Activated CD4-positive, alpha-beta T cell treated with anti-CD3 and anti-CD28 coated beads for 1 hour (primary cell): ENCODE results near the gene WNT3.
"Not testable (repeated sequence)": the region's sequence is repeated elsewhere in the genome, so short reads cannot be mapped to it uniquely, and the experiment has no call there.

Experiments used
- DNase-seq: peaks from one replicate; pipeline ENCODE4 v3.0.0-alpha.2; 2020

WNT3 gene

DNA sequence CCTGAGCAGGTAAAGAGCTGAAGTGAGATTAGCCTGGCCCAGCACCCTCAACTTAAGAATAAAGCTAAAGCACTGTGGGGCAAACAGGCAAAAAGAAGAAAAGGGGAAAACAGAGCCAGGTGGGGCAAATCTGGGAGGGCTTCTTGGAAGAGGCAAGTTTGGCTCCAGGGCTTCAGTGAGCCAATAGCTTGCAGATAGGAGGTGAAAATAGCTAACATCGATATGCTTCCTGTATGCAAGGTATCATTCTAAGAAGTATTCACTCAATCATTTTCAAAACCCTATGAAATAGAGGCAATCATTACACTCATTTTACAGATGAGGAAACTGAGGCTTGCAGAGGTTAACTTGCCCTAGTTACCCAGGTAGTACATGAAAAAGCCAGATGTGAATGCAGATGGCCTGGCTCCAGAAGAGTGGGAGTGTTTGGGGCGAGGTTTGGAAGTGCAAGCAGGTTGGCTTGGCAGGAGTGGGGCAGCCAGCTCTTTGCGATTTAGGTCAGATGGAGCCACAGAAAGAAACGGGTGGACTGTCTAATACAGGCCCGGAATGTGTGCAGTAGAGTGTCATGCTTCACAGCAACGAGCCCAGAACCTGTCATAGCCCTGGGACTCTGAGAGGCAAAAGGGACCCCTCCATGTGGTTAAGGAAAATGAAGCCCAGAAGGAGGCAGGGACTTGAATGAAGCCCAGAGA is 5.7 kb downstream of the WNT3 start:
- no peak for DNase-seq

GRCh38 chr17:46811978-46812583 is 6.4 kb downstream of the WNT3 start:
- no peak for DNase-seq

DNA sequence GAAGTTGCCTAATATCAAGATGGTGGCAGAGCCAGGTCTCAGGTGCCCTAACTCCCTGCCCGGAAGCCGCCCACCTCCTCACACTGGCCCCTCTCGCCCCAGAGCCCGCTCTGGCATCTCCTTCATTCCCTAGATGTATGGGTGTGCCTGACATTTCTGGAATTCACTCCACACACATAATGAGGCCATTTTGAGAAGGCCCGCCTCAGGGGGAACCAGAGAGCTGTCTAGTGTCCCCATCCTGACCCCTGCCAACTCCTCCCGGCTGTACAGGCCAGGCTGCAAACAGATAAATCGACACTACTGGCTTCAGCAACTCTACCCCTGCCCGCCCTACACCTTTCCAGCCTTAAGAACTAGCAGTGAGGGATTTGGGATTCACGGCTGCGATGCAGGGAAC is 7.7 kb downstream of the WNT3 start:
- DNase-seq: no peak

DNA sequence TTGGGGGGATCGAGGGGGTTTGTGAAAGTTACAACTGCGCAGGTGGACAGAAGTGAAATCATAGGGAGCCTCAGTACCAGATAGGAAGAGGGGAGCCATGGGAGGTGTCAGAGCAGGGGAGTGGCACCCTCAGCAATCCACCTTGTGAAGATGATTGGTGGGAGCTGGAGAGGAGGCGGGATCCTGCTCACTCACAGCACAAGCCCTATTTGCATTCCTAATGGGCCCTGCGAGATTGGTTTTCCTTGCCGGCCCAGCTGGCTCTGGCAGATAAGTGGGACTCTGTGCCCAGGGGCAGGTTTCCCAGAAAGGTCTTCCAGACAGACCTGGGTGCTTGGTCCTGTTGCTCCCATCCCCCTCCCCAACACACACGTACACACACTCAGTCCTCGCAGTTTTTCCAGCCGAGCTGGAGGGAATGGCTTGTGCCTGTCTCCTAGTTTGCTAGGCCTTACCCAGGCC is 9.4 kb downstream of the WNT3 start:
- no peak for DNase-seq

GRCh38 chr17:46805771-46806170 is 12.7 kb downstream of the WNT3 start:
- DNase-seq: no peak

DNA sequence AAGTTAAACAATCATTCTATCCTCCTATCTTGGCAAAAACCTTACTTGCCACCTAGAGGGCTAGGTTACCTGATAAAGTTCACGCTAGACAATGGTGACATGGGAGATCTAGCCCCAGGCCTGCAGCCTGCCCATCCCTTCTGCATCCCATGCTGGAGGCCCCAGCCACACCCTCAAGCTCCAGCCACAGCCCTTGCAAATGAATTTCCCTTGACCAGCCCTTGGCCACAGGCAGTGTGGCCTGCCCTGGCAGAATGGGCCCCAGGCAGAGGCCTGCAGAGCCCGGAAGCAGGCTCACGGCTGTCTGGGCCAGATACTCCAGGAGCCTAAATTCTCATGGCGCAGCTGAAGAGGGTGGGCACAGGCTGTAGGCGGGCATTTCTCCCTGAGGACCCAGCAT is 14.9 kb downstream of the WNT3 start:
- DNase-seq: no peak

GRCh38 chr17:46802800-46803199 is 15.7 kb downstream of the WNT3 start:
- no peak for DNase-seq

GRCh38 chr17:46800573-46800972 is 17.9 kb downstream of the WNT3 start:
- DNase-seq: no peak

GRCh38 chr17:46796956-46797530 is 21.4 kb downstream of the WNT3 start:
- no peak for DNase-seq

- no peak for DNase-seq
Observed at GRCh38 chr17:46796524-46796923, 22.0 kb downstream of the WNT3 start.

GRCh38 chr17:46796084-46796483 is 22.4 kb downstream of the WNT3 start:
- DNase-seq: no peak

DNA sequence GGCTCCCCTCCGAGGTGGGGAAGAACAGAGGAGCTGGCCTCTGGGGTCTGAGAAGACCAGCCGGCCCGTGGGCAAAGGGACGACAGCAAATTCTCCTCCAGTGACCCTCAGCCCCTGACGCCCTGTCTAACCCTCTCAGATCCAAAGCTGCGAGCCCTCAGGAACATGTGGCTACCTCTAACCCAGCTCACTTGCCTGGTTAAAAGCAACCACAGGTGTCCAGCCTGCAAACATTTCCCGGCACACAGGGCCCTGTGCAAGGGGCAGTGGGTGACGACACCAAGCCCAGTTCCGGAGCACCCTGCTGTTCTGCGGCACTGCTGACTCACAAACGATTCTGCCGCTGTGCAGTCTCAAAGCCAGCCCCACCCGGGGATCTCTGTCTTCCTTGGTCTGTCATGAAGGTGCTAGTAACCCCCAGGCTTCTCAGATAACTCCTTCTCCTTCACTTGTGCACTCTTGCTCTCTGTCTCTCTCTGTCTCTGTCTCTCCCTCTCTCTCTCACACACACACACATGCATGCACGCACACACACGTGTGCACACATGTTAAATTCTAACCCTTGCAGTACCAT is 23.0 kb downstream of the WNT3 start:
- no peak for DNase-seq

GRCh38 chr17:46794318-46794717 is 24.2 kb downstream of the WNT3 start:
- no peak for DNase-seq

GRCh38 chr17:46793541-46793940 is 25.0 kb downstream of the WNT3 start:
- no peak for DNase-seq

DNA sequence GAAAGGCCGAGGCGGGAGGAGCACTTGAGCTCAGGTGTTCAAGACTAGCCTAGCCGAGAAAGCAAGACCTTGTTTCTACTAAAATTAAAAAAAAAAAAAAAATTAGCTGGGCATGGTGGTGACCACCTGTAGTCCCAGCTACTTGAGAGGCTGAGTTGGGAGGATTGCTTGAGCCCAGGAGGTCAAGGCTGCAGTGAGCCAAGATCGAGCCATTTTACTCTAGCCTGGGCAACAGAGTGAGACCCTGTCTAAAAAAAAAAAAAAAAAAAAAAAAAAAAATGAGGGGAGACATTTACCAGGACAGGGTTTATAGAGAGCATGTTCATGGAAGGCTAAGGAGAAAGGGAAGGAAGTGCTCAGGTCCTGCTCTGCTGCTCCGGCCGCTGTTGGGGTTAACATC is 25.5 kb downstream of the WNT3 start:
- not testable (repeated sequence) for DNase-seq

- no peak for DNase-seq
Observed at GRCh38 chr17:46792071-46792470, 26.4 kb downstream of the WNT3 start.

GRCh38 chr17:46791531-46791930 is 27.0 kb downstream of the WNT3 start:
- no peak for DNase-seq

DNA sequence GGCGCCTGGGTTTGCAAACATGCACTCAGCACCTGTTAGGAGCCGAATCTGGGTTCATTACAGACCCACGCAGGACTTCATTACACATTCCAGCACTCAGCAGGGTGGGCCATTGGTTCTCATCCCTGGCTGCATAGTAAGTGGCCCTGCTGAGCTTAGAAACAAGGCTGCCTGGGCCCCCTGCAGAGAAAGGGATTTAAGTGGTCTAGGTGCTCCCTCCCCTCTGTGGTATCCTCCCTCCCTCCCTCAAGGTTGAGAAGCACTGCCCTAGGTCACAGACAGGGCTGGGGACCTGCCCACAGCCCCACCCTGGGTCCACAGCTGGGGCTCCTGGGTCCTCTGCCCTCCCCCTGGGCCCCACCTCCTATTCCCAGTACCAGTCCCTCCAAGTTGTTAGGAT is 28.3 kb downstream of the WNT3 start:
- DNase-seq: no peak

DNA sequence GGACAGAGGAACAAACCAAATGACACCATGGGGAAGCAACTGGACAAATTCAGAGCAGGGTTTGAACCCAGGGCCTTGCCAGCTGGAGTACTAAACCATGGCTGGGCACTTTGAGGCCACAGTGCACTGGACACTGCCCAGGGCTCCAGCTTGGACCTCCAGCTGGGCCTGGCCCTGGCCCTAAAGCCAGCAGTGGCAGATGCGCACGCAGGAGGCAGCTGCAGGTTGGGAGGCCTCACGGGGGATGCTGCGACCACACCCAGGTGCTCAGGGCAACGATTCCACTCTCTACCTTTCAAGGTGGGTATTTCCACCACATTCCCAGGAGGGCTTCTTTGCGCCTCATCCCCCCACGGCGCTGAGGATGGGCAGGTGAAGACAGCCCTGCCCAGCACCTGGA is 28.9 kb downstream of the WNT3 start:
- DNase-seq: no peak

DNA sequence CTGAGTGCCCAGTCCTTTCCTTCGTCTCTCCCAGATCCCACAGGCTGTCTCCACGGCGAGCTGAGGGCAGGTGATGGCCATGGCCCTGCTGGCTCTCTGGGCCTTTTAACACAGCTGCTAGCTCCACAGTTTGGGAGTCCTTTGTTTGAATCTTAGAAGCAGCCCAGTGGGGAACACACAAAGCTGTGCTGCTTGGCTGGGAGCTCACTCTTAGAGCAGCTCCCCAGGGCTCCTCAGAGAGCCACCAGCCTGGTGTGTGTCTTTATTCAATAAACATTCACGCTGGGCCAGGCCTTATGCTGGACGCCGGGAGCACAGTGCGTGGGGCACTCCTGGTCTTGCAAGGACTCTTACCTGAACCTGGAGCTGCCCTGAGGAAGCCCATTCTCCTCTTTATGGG is 29.7 kb downstream of the WNT3 start:
- DNase-seq: no peak

GRCh38 chr17:46788300-46788699 is 30.2 kb downstream of the WNT3 start:
- DNase-seq: no peak

DNA sequence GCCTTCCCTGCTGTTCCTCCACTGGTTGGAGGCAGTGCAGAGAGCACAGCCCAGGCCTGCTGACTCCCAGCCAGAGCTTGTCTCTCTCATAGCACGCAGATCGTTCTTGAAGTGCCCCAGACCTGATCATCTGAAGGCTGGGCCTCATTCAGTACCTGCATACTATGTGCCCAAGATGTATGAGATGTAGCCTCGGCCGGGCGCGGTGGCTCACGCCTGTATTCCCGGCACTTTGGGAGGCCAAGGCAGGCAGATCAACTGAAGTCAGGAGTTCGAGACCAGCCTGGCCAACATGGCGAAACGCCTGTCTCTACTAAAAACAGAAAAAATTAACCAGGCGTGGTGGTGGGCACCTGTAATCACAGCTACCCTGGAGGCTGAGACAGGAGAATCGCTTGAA is 31.0 kb downstream of the WNT3 start:
- no peak for DNase-seq

- no peak for DNase-seq
Observed at GRCh38 chr17:46785696-46786095, 32.8 kb downstream of the WNT3 start.

- no peak for DNase-seq
Observed at GRCh38 chr17:46783031-46783593, 35.4 kb downstream of the WNT3 start.
